GM12892 (cell line): Measurements from ENCODE around the gene AKAP12.

ENCODE experiments used
- POLR2A ChIP-seq: IDR thresholded peaks from 2 replicates; pipeline ENCODE4 v1.6.1; 2011; ENCODE audit warnings: low read depth, low read length, control low read depth
- POLR2AphosphoS5 ChIP-seq: IDR thresholded peaks from 2 replicates; pipeline ENCODE4 v1.6.1; 2011; ENCODE audit warnings: low read depth, low read length, control low read depth

DNA sequence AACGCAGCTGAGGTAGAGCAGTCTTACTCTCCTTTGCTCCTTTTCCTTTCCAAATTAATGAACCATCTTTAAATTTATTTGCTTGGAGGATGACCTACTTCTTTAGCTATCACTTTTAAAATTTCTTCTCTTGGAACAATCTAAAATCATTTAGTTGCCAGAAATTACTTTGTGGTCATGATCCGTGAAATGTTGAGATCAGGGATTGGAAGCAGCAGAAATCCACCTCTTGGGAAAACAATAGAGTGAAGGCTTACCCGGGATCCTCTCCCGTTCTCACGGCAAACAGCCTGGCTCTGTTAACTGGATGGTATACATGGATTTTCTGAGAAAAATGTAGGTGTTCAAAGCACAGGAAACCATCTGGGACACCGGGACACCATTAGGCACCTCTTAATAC is 7.7 kb downstream of the AKAP12 start:
- TF ChIP-seq POLR2A (no peak), POLR2AphosphoS5 (no peak)
